Hepatocyte (in vitro differentiated cells): Measurements from ENCODE around the gene COQ10A.

Experiments used
- CTCF ChIP-seq: fragments of 200-600 bp; sonication (generic); IDR thresholded peaks from 2 replicates; pipeline ENCODE4 v1.5.1; 2016; ENCODE audit warnings: antibody characterized with exemption, mild to moderate bottlenecking; ENCODE audit not compliant: poor library complexity
- EZH2 ChIP-seq: fragments of 200-600 bp; sonication (generic); IDR thresholded peaks from 2 replicates; pipeline ENCODE4 v1.6.1; 2016; ENCODE audit warnings: antibody characterized with exemption, mild to moderate bottlenecking, borderline replicate concordance
- EZH2phosphoT487 ChIP-seq: fragments of 200-600 bp; sonication (generic); IDR thresholded peaks from one replicate; pipeline ENCODE4 v1.6.1; 2018; ENCODE audit warnings: antibody characterized with exemption, mild to moderate bottlenecking, low read depth, moderate library complexity; ENCODE audit not compliant: unreplicated experiment, severe bottlenecking

- TF ChIP-seq CTCF (no peak), EZH2 (no peak), EZH2phosphoT487 (no peak)
Observed at GRCh38 chr12:56282030-56282429, 15.3 kb downstream of the COQ10A start.
